MM.1S (cell line): ENCODE results near the gene MEPE.
A peak's percentile ranks its signal among the peaks of the same experiment; 100 is the strongest.
"Not testable (repeated sequence)": the region's sequence is repeated elsewhere in the genome, so short reads cannot be mapped to it uniquely, and the experiment has no call there.

ENCODE experiments used
- DNase-seq: peaks from one replicate; pipeline ENCODE4 v3.0.0-alpha.2; 2015
- H2AFZ ChIP-seq: fragments of 300-600 bp; sonication (generic); 2 replicates; pipeline ENCODE4 v1.6.0; 2016; ENCODE audit warnings: antibody characterized with exemption, low read length
- H3F3A ChIP-seq: fragments of 300-600 bp; sonication (generic); 2 replicates; pipeline ENCODE4 v1.6.1; 2016; ENCODE audit warnings: mild to moderate bottlenecking, antibody characterized with exemption, low read length, moderate library complexity, mixed read lengths; ENCODE audit not compliant: insufficient read depth
- H3K27ac ChIP-seq: fragments of 300-600 bp; sonication (generic); 2 replicates; pipeline ENCODE4 v1.5.1; 2016; ENCODE audit warnings: mild to moderate bottlenecking, low read length
- H3K27me3 ChIP-seq: fragments of 300-600 bp; sonication (generic); replicated peaks from 2 replicates; pipeline ENCODE4 v1.6.0; 2016; ENCODE audit warnings: low read length; ENCODE audit not compliant: insufficient read depth
- H3K36me3 ChIP-seq: fragments of 300-600 bp; sonication (generic); replicated peaks from 2 replicates; pipeline ENCODE4 v1.6.1; 2016; ENCODE audit warnings: mild to moderate bottlenecking, low read length, mixed read lengths; ENCODE audit not compliant: insufficient read depth
- H3K4me1 ChIP-seq: fragments of 300-600 bp; sonication (generic); 2 replicates; pipeline ENCODE4 v1.6.1; 2016; ENCODE audit warnings: low read length, mixed read lengths
- H3K4me2 ChIP-seq: fragments of 300-600 bp; sonication (generic); 2 replicates; pipeline ENCODE4 v1.6.0; 2016; ENCODE audit warnings: low read depth, low read length
- H3K4me3 ChIP-seq: fragments of 300-600 bp; sonication (generic); 2 replicates; pipeline ENCODE4 v1.5.1; 2016; ENCODE audit warnings: low read length, mixed read lengths
- H3K79me2 ChIP-seq: fragments of 300-600 bp; sonication (generic); 2 replicates; pipeline ENCODE4 v1.6.1; 2016; ENCODE audit warnings: mixed run types, low read length, mixed read lengths
- H3K9ac ChIP-seq: fragments of 300-600 bp; sonication (generic); 2 replicates; pipeline ENCODE4 v1.6.1; 2016; ENCODE audit warnings: low read length, mixed read lengths
- H3K9me2 ChIP-seq: fragments of 300-600 bp; sonication (generic); replicated peaks from 2 replicates; pipeline ENCODE4 v1.6.1; 2016; ENCODE audit warnings: mild to moderate bottlenecking, low read length, mixed read lengths; ENCODE audit not compliant: insufficient read depth
- H3K9me3 ChIP-seq: fragments of 300-600 bp; sonication (generic); replicated peaks from 2 replicates; pipeline ENCODE4 v1.6.1; 2016; ENCODE audit warnings: mild to moderate bottlenecking, low read length, mixed read lengths; ENCODE audit not compliant: insufficient read depth
- H4K20me1 ChIP-seq: fragments of 300-600 bp; sonication (generic); 2 replicates; pipeline ENCODE4 v1.6.1; 2016; ENCODE audit warnings: mild to moderate bottlenecking, low read length, moderate library complexity, mixed read lengths; ENCODE audit not compliant: insufficient read depth
- CTCF ChIP-seq: fragments of 300-600 bp; sonication (generic); IDR thresholded peaks from 2 replicates; pipeline ENCODE4 v1.5.1; 2016; ENCODE audit warnings: antibody characterized with exemption, low read length, mixed read lengths
- EZH2 ChIP-seq: fragments of 300-600 bp; sonication (generic); optimal IDR thresholded peaks from 2 replicates; pipeline ENCODE3; 2017; ENCODE audit warnings: low read depth, mild to moderate bottlenecking, antibody characterized with exemption, low read length, mixed read lengths
- EZH2phosphoT487 ChIP-seq: fragments of 300-600 bp; sonication (generic); IDR thresholded peaks from 2 replicates; pipeline ENCODE4 v1.6.1; 2018; ENCODE audit warnings: antibody characterized with exemption, low read length

The MEPE gene

GRCh38 chr4:87886083-87886482, 53.3 kb downstream of the MEPE start:
- no peaks in the 10 kb centered on the region for H3K36me3 ChIP-seq
- no peaks in the 10 kb centered on the region; the same call in 1 of the 2 replicates for H3F3A ChIP-seq
- no peaks in the 10 kb centered on the region for H3K9me2 ChIP-seq
- DNase-seq, result no peak
- no peaks in the 10 kb centered on the region for H3K79me2 ChIP-seq
- no peak for TF ChIP-seq EZH2phosphoT487
- no peak for TF ChIP-seq CTCF
- H3K4me2 ChIP-seq, result no peak overlapping the region
- H3K4me1 ChIP-seq, result peaks cover 11% of the 10 kb centered on the region
- H4K20me1 ChIP-seq, result no peaks in the 10 kb centered on the region
- no peak overlapping the region for H3K27ac ChIP-seq
- H3K9ac ChIP-seq, result no peak overlapping the region
- peaks cover 3% of the 10 kb centered on the region; the same call in 1 of the 2 replicates for H3K9me3 ChIP-seq
- no peaks in the 10 kb centered on the region for H3K27me3 ChIP-seq
- H3K4me3 ChIP-seq, result no peak overlapping the region
- H2AFZ ChIP-seq, result no peak overlapping the region

GRCh38 chr4:87890753-87891152, 58.0 kb downstream of the MEPE start:
- not testable (repeated sequence) for H3K27me3 ChIP-seq, H3K9ac ChIP-seq, H4K20me1 ChIP-seq, H3F3A ChIP-seq, H3K9me2 ChIP-seq, H3K9me3 ChIP-seq, H3K4me3 ChIP-seq, H3K79me2 ChIP-seq, H3K36me3 ChIP-seq, H2AFZ ChIP-seq
- H3K4me2 ChIP-seq, result peak overlapping the region; percentile 54; the same call in 1 of the 2 replicates
- peak overlapping the region; percentile 16; the same call in 1 of the 2 replicates for H3K27ac ChIP-seq
- peak; percentile 44 for DNase-seq
- peaks cover 14% of the 10 kb centered on the region for H3K4me1 ChIP-seq

- H4K20me1 ChIP-seq, result no peaks in the 10 kb centered on the region
- H3K79me2 ChIP-seq, result no peaks in the 10 kb centered on the region
- TF ChIP-seq EZH2 (no peak), CTCF (no peak), EZH2phosphoT487 (no peak)
- no peaks in the 10 kb centered on the region for H3K9me3 ChIP-seq
- H3F3A ChIP-seq, result no peaks in the 10 kb centered on the region
- no peaks in the 10 kb centered on the region for H3K36me3 ChIP-seq
- no peak for DNase-seq
- H3K27ac ChIP-seq, result no peak overlapping the region
- H3K9ac ChIP-seq, result no peak overlapping the region
- H3K9me2 ChIP-seq, result no peaks in the 10 kb centered on the region
- no peak overlapping the region for H2AFZ ChIP-seq
- peaks cover 3% of the 10 kb centered on the region for H3K4me1 ChIP-seq
- H3K4me3 ChIP-seq, result no peak overlapping the region
- H3K4me2 ChIP-seq, result no peak overlapping the region
- no peaks in the 10 kb centered on the region for H3K27me3 ChIP-seq
These were observed 63.3 kb downstream of the MEPE start for GRCh38 chr4:87895964-87896621.
